Mammary epithelial cell (primary cell): Measurements from ENCODE around the gene GPC1.

Source experiments
- CTCF ChIP-seq, 2 donors: IDR thresholded peaks in 1 of 2; conservative IDR thresholded peaks in 1 of 2; 2 replicates each; pipeline ENCODE4 v1.5.1; 2011 to 2012; ENCODE audit warnings: inconsistent platforms in 2 of 2, low read length in 2 of 2, mild to moderate bottlenecking in 2 of 2, control low read depth in 1 of 2, low read depth in 1 of 2; ENCODE audit not compliant: insufficient read depth in 1 of 2; ENCODE audit errors: extremely low read depth in 1 of 2
- EZH2 ChIP-seq: IDR thresholded peaks from 2 replicates; pipeline ENCODE4 v1.6.1; 2012; ENCODE audit warnings: low read length, inconsistent platforms, borderline replicate concordance

DNA sequence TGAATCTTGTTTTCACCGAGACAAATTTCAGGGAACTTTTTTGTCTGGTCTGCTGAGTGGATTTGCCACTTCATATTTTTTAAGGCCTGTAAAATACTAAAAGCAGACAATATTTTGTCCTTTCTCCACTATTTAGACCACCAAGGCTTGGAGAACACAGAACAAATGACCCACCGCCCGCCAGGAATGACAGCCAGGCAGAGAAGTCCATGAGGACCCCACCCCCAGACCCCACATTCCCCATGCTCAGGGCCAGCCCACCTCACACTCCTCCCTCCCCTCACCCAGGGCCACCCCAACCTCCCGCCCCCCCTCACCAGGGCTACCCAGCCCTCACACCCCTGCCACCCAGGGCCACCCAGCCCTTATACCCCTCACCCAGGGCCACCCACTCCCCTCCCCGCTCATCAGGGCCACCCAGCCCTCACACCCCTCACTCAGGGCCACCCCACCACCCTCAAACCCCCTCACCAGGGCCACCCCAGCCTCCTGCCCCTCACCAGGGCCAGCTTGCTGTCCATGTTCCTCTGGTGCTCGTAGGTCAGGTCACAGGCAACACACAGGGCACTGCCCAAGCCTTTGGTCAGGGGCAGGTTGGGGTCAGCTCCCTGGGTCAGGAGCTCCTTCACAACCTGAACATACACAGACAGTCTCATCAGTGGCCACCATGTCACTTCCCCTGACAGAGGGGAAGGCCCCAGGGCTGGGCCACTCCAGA, 71.8 kb downstream of the GPC1 start:
- no peak for TF ChIP-seq CTCF (conservative IDR thresholded peaks at IDR 0.05 in 1 of 2, IDR thresholded peaks at IDR 0.05 in 1 of 2; ENCODE audit: extremely low read depth in 1 of 2, insufficient read depth in 1 of 2, low read depth in 1 of 2, low read length in 2 of 2)
- no peak for TF ChIP-seq EZH2
